Mononuclear cell (primary cell): ENCODE measurements around the gene IMMP2L. TPM values are rescaled to one million over a fixed set of nuclear protein-coding genes. Genes with fewer than 3 reads are reported as not detected.

ENCODE experiments used
- H3K27me3 ChIP-seq: 2 replicates; pipeline ENCODE4 v1.6.0; 2011; ENCODE audit warnings: low read length, control low read depth; ENCODE audit not compliant: insufficient read depth
- H3K4me1 ChIP-seq: 2 replicates; pipeline ENCODE4 v1.5.1; 2011; ENCODE audit warnings: mild to moderate bottlenecking, low read length, control low read depth; ENCODE audit not compliant: insufficient read depth
- H3K4me3 ChIP-seq: 2 replicates; pipeline ENCODE4 v1.5.1; 2011; ENCODE audit warnings: mild to moderate bottlenecking, low read length, moderate library complexity
- H3K9me3 ChIP-seq: 2 replicates; pipeline ENCODE4 v1.5.1; 2011; ENCODE audit warnings: low read depth, mild to moderate bottlenecking, control low read depth, low read length
- total RNA-seq: library from RNA; depleted of rRNA; stranded (reverse); fragments of >200 nt; gene quantifications from one replicate; pipeline ENCODE4 v1.2.3, GENCODE V29; 2012

Gene IMMP2L
- total RNA-seq, 1 donor, result 14.6 TPM

- Histone ChIP-seq H3K4me3 (no peak overlapping the region), H3K4me1 (peaks cover 7% of the 10 kb centered on the region), H3K9me3 (no peaks in the 10 kb centered on the region), H3K27me3 (no peaks in the 10 kb centered on the region)
These were observed 424.7 kb downstream of the IMMP2L start for GRCh38 chr7:111137296-111138192.

- no peak overlapping the region for H3K4me3 ChIP-seq
- no peaks in the 10 kb centered on the region for H3K27me3 ChIP-seq
- H3K9me3 ChIP-seq, result no peaks in the 10 kb centered on the region
- peaks cover 2% of the 10 kb centered on the region for H3K4me1 ChIP-seq
These were observed 429.5 kb downstream of the IMMP2L start for GRCh38 chr7:111132833-111133232.

GRCh38 chr7:111129435-111129834 is 432.9 kb downstream of the IMMP2L start:
- no peaks in the 10 kb centered on the region for H3K9me3 ChIP-seq
- H3K27me3 ChIP-seq, result no peaks in the 10 kb centered on the region
- H3K4me3 ChIP-seq, result no peak overlapping the region
- H3K4me1 ChIP-seq, result no peaks in the 10 kb centered on the region

- H3K9me3 ChIP-seq, result no peaks in the 10 kb centered on the region
- H3K27me3 ChIP-seq, result no peaks in the 10 kb centered on the region
- H3K4me1 ChIP-seq, result no peaks in the 10 kb centered on the region
- no peak overlapping the region for H3K4me3 ChIP-seq
These were observed 435.3 kb downstream of the IMMP2L start for GRCh38 chr7:111126987-111127386.

- no peaks in the 10 kb centered on the region for H3K27me3 ChIP-seq
- no peaks in the 10 kb centered on the region for H3K4me1 ChIP-seq
- H3K9me3 ChIP-seq, result no peaks in the 10 kb centered on the region
- H3K4me3 ChIP-seq, result no peak overlapping the region
These were observed 446.3 kb downstream of the IMMP2L start for GRCh38 chr7:111115966-111116365.

GRCh38 chr7:111113263-111114017 is 448.9 kb downstream of the IMMP2L start:
- Histone ChIP-seq H3K4me1 (no peaks in the 10 kb centered on the region), H3K4me3 (no peak overlapping the region), H3K9me3 (no peaks in the 10 kb centered on the region), H3K27me3 (no peaks in the 10 kb centered on the region)

GRCh38 chr7:111112439-111112838 is 449.9 kb downstream of the IMMP2L start:
- no peaks in the 10 kb centered on the region for H3K9me3 ChIP-seq
- H3K4me1 ChIP-seq, result no peaks in the 10 kb centered on the region
- H3K4me3 ChIP-seq, result no peak overlapping the region
- no peaks in the 10 kb centered on the region for H3K27me3 ChIP-seq

- peaks cover 4% of the 10 kb centered on the region for H3K4me1 ChIP-seq
- no peaks in the 10 kb centered on the region for H3K9me3 ChIP-seq
- no peak overlapping the region for H3K4me3 ChIP-seq
- no peaks in the 10 kb centered on the region for H3K27me3 ChIP-seq
These were observed 453.8 kb downstream of the IMMP2L start for GRCh38 chr7:111108496-111108895.

GRCh38 chr7:111108000-111108399 is 454.3 kb downstream of the IMMP2L start:
- Histone ChIP-seq H3K4me3 (no peak overlapping the region), H3K4me1 (peaks cover 4% of the 10 kb centered on the region), H3K27me3 (no peaks in the 10 kb centered on the region), H3K9me3 (no peaks in the 10 kb centered on the region)

- no peaks in the 10 kb centered on the region for H3K9me3 ChIP-seq
- H3K4me1 ChIP-seq, result peaks cover 4% of the 10 kb centered on the region
- H3K4me3 ChIP-seq, result no peak overlapping the region
- H3K27me3 ChIP-seq, result no peaks in the 10 kb centered on the region
These were observed 454.7 kb downstream of the IMMP2L start for GRCh38 chr7:111107579-111107978.

GRCh38 chr7:111105269-111105668 is 457.0 kb downstream of the IMMP2L start:
- no peak overlapping the region for H3K4me3 ChIP-seq
- peaks cover 4% of the 10 kb centered on the region for H3K4me1 ChIP-seq
- no peaks in the 10 kb centered on the region for H3K9me3 ChIP-seq
- no peaks in the 10 kb centered on the region for H3K27me3 ChIP-seq

GRCh38 chr7:111104710-111105109 is 457.6 kb downstream of the IMMP2L start:
- H3K27me3 ChIP-seq, result no peaks in the 10 kb centered on the region
- H3K4me1 ChIP-seq, result peaks cover 4% of the 10 kb centered on the region
- H3K4me3 ChIP-seq, result no peak overlapping the region
- H3K9me3 ChIP-seq, result no peaks in the 10 kb centered on the region

GRCh38 chr7:111103678-111104274 is 458.5 kb downstream of the IMMP2L start:
- no peak overlapping the region for H3K4me3 ChIP-seq
- H3K27me3 ChIP-seq, result no peaks in the 10 kb centered on the region
- H3K4me1 ChIP-seq, result peaks cover 4% of the 10 kb centered on the region
- H3K9me3 ChIP-seq, result no peaks in the 10 kb centered on the region

GRCh38 chr7:111103136-111103535 is 459.2 kb downstream of the IMMP2L start:
- no peaks in the 10 kb centered on the region for H3K9me3 ChIP-seq
- peaks cover 4% of the 10 kb centered on the region for H3K4me1 ChIP-seq
- H3K4me3 ChIP-seq, result no peak overlapping the region
- H3K27me3 ChIP-seq, result no peaks in the 10 kb centered on the region
